H9 (cell line): ENCODE results near the gene SH3BP1. TPM values are rescaled to one million over a fixed set of nuclear protein-coding genes. Genes with fewer than 3 reads are reported as not detected.

Experiments used
- DNase-seq: peaks from one replicate; pipeline ENCODE4 v3.0.0-alpha.2; 2017
- H2AFZ ChIP-seq: one replicate; pipeline ENCODE4 v1.6.1; 2013; ENCODE audit warnings: mild to moderate bottlenecking, low read length, control low read depth, moderate library complexity
- H2AK5ac ChIP-seq: 2 replicates; pipeline ENCODE4 v1.6.1; 2013; ENCODE audit warnings: low read length, control low read depth, mixed read lengths; ENCODE audit not compliant: insufficient read length
- H2BK120ac ChIP-seq: one replicate; pipeline ENCODE4 v1.6.1; 2013; ENCODE audit warnings: low read depth, mild to moderate bottlenecking, low read length, control low read depth, inconsistent platforms; ENCODE audit not compliant: poor library complexity, severe bottlenecking
- H2BK12ac ChIP-seq: 2 replicates; pipeline ENCODE4 v1.6.1; 2013; ENCODE audit warnings: low read length, control low read depth, mixed read lengths, low read depth; ENCODE audit not compliant: insufficient read length
- H2BK15ac ChIP-seq: 2 replicates; pipeline ENCODE4 v1.6.1; 2013; ENCODE audit warnings: low read depth, low read length, control low read depth
- H2BK20ac ChIP-seq: one replicate; pipeline ENCODE4 v1.6.1; 2013; ENCODE audit warnings: low read depth, mild to moderate bottlenecking, low read length, control low read depth, inconsistent platforms; ENCODE audit not compliant: poor library complexity, severe bottlenecking
- H2BK5ac ChIP-seq: 2 replicates; pipeline ENCODE4 v1.6.1; 2013; ENCODE audit warnings: low read length, control low read depth, mixed read lengths; ENCODE audit not compliant: insufficient read length
- H3K14ac ChIP-seq: 2 replicates; pipeline ENCODE4 v1.6.1; 2013; ENCODE audit warnings: low read length, control low read depth; ENCODE audit not compliant: insufficient read depth
- H3K18ac ChIP-seq: 2 replicates; pipeline ENCODE4 v1.6.1; 2013; ENCODE audit warnings: low read depth, mild to moderate bottlenecking, mixed read lengths, low read length, control low read depth; ENCODE audit not compliant: insufficient read length
- H3K23ac ChIP-seq: 2 replicates; pipeline ENCODE4 v1.6.1; 2013; ENCODE audit warnings: low read length, control low read depth, mixed read lengths, low read depth; ENCODE audit not compliant: insufficient read length
- H3K23me2 ChIP-seq: 2 replicates; pipeline ENCODE4 v1.6.1; 2013; ENCODE audit warnings: low read depth, mild to moderate bottlenecking, mixed read lengths, low read length, control low read depth; ENCODE audit not compliant: insufficient read length, poor library complexity, severe bottlenecking
- H3K27ac ChIP-seq: 2 replicates; pipeline ENCODE4 v1.5.1; 2013; ENCODE audit warnings: low read length, control low read depth, mixed read lengths, low read depth; ENCODE audit not compliant: insufficient read length
- H3K27me3 ChIP-seq: 2 replicates; pipeline ENCODE4 v1.6.1; 2013; ENCODE audit warnings: low read length, control low read depth, inconsistent platforms; ENCODE audit not compliant: insufficient read depth
- H3K4ac ChIP-seq: 2 replicates; pipeline ENCODE4 v1.6.1; 2013; ENCODE audit warnings: low read depth, mild to moderate bottlenecking, control low read depth, inconsistent platforms, low read length, moderate library complexity
- H3K4me1 ChIP-seq: 2 replicates; pipeline ENCODE4 v1.6.1; 2013; ENCODE audit warnings: low read length, control low read depth, inconsistent platforms; ENCODE audit not compliant: insufficient read depth
- H3K4me2 ChIP-seq: 2 replicates; pipeline ENCODE4 v1.6.1; 2013; ENCODE audit warnings: low read length, control low read depth, mixed read lengths; ENCODE audit not compliant: insufficient read length, insufficient read depth
- H3K56ac ChIP-seq: 2 replicates; pipeline ENCODE4 v1.6.1; 2013; ENCODE audit warnings: low read depth, mild to moderate bottlenecking, mixed read lengths, low read length, control low read depth; ENCODE audit not compliant: insufficient read length
- H3K79me1 ChIP-seq: 2 replicates; pipeline ENCODE4 v1.6.1; 2013; ENCODE audit warnings: low read depth, mild to moderate bottlenecking, moderate library complexity, low read length, control low read depth, inconsistent platforms; ENCODE audit not compliant: insufficient read depth, poor library complexity, severe bottlenecking
- H3K79me2 ChIP-seq: 2 replicates; pipeline ENCODE4 v1.6.1; 2013; ENCODE audit warnings: low read length, control low read depth, inconsistent platforms; ENCODE audit not compliant: insufficient read depth
- H3K9ac ChIP-seq: 2 replicates; pipeline ENCODE4 v1.6.1; 2013; ENCODE audit warnings: low read length, control low read depth, mixed read lengths; ENCODE audit not compliant: insufficient read length; ENCODE audit errors: extremely low read depth
- H3K9me3 ChIP-seq: one replicate; pipeline ENCODE4 v1.6.1; 2013; ENCODE audit warnings: low read depth, low read length, inconsistent platforms; ENCODE audit not compliant: control insufficient read depth
- H3T11ph ChIP-seq: one replicate; pipeline ENCODE4 v1.6.1; 2013; ENCODE audit warnings: mild to moderate bottlenecking, low read length, control low read depth, inconsistent platforms
- H4K20me1 ChIP-seq: one replicate; pipeline ENCODE4 v1.6.1; 2013; ENCODE audit not compliant: control insufficient read depth, insufficient read length, insufficient read depth
- H4K5ac ChIP-seq: 2 replicates; pipeline ENCODE4 v1.6.1; 2013; ENCODE audit warnings: low read depth, mild to moderate bottlenecking, mixed read lengths, low read length, control low read depth; ENCODE audit not compliant: insufficient read length
- H4K8ac ChIP-seq: replicated peaks from 2 replicates; pipeline ENCODE4 v1.6.1; 2013; ENCODE audit warnings: low read length, control low read depth, mixed read lengths, low read depth; ENCODE audit not compliant: insufficient read length
- H4K91ac ChIP-seq: 2 replicates; pipeline ENCODE4 v1.6.1; 2013; ENCODE audit warnings: low read depth, mild to moderate bottlenecking, moderate library complexity, mixed read lengths, low read length, control low read depth; ENCODE audit not compliant: insufficient read length
- H3K27ac Mint-ChIP-seq, 3 experiments: 2 replicates in 2 of 3; 3 replicates in 1 of 3; pipeline ENCODE4 v1.8.0; 2020 to 2021; ENCODE audit warnings: mixed read lengths in 3 of 3, mild to moderate bottlenecking in 1 of 3, moderate library complexity in 1 of 3
- H3K27me3 Mint-ChIP-seq: 2 replicates; pipeline ENCODE4 v1.8.0; 2021; ENCODE audit warnings: low read depth, mild to moderate bottlenecking, moderate library complexity, mixed read lengths
- H3K36me3 Mint-ChIP-seq, 3 experiments: 2 replicates in 2 of 3; 3 replicates in 1 of 3; pipeline ENCODE4 v1.8.0; 2020 to 2021; ENCODE audit warnings: low read depth in 3 of 3, mixed read lengths in 3 of 3; ENCODE audit not compliant: insufficient read depth in 1 of 3
- H3K4me1 Mint-ChIP-seq, 2 experiments: 2 replicates each; pipeline ENCODE4 v1.8.0; 2020; ENCODE audit warnings: mixed read lengths in 2 of 2
- H3K4me3 Mint-ChIP-seq, 2 experiments: 2 replicates in 1 of 2; 3 replicates in 1 of 2; pipeline ENCODE4 v1.8.0; 2020 to 2021; ENCODE audit warnings: mild to moderate bottlenecking in 2 of 2, mixed read lengths in 2 of 2, moderate library complexity in 1 of 2
- H3K9me3 Mint-ChIP-seq, 2 experiments: 2 replicates in 1 of 2; 3 replicates in 1 of 2; pipeline ENCODE4 v1.8.0; 2020; ENCODE audit warnings: mild to moderate bottlenecking in 2 of 2, mixed read lengths in 2 of 2, moderate library complexity in 1 of 2
- CTCF ChIP-seq: fragments of 200-600 bp; sonication (generic); conservative IDR thresholded peaks from 3 replicates; pipeline ENCODE4 v1.8.0; 2021; ENCODE audit warnings: antibody characterized with exemption, mild to moderate bottlenecking
- WGBS: extraction: QIAGEN DNeasy Blood & Tissue Kit; methylation state at CpG from one replicate; pipeline ENCODE4 v1.1.7; 2013; ENCODE audit warnings: missing lambda C conversion rate, low lambda C conversion rate, mixed read lengths; ENCODE audit not compliant: insufficient read length; ENCODE audit errors: extremely low coverage; 5-methylcytosine and 5-hydroxymethylcytosine counted together
- total RNA-seq: library from RNA; stranded (reverse); gene quantifications from 2 replicates; pipeline ENCODE4 v1.2.1, GENCODE V29; 2021

The SH3BP1 gene
- total RNA-seq, 1 experiment from 2014 or later = 33.6 TPM

DNA sequence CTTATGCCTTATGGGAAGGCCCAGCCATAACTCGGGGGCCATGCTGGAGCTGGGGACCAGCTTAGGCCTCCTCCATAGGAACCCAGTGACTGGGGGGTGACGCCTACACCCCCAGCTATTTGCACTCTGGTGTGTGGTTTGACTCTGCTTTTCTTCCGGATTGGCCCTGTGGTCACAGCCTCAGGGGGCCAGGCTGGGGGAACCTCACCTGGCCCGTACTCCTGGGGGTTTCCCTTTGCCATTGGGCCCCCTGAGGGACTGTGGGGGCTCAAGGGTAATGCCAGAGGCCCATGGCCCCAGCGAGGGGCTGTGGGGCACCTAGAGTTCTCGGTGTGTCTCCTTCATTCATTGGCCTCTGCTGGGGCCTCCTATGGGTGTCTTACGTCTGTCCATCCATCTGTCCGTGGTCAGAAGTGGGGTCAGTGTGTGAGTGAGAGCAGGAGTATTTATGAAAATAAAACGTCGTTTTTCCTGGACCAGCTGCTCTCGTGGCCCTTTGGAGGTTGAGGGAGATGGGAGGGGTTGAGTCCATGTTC lies 6.3 kb upstream of the SH3BP1 start:
- Histone ChIP-seq H3K4me2 (no peak overlapping the region), H3K9ac (no peak overlapping the region)
- H3K4me1 Mint-ChIP-seq = peaks cover 24 to 29% of the 10 kb centered on the region in 2 experiments

More for the DNA sequence above, 6.3 kb upstream of the SH3BP1 start:
- Histone ChIP-seq H2BK15ac (no peak overlapping the region), H4K5ac (no peak overlapping the region), H3K9me3 (no peaks in the 10 kb centered on the region), H2AK5ac (no peak overlapping the region), H4K20me1 (no peaks in the 10 kb centered on the region), H3K23ac (no peak overlapping the region), H2BK20ac (no peak overlapping the region), H3K18ac (no peak overlapping the region), H2BK120ac (no peak overlapping the region), H3K56ac (no peak overlapping the region), H3K79me1 (no peaks in the 10 kb centered on the region), H4K91ac (no peak overlapping the region), H3K27ac (no peak overlapping the region), H3K4ac (no peak overlapping the region), H2BK5ac (no peak overlapping the region), H3K27me3 (no peaks in the 10 kb centered on the region), H3T11ph (no peak overlapping the region), H3K4me1 (peaks cover 2% of the 10 kb centered on the region; the same call in 1 of the 2 replicates), H2BK12ac (no peak overlapping the region), H3K79me2 (no peaks in the 10 kb centered on the region), H2AFZ (no peak overlapping the region), H3K23me2 (no peaks in the 10 kb centered on the region), H3K14ac (no peak overlapping the region), H4K8ac (no peak overlapping the region)
- WGBS = no CpG with 5 or more reads among the region's 11 CpGs
- H3K36me3 Mint-ChIP-seq = peaks cover 0 to 12% (median 11%) of the 10 kb centered on the region in 3 experiments; a peak in 5 of 7 replicates
- H3K27me3 Mint-ChIP-seq = no peaks in the 10 kb centered on the region
- no peak for DNase-seq
- no peak for TF ChIP-seq CTCF
- peak overlapping the region in 1 of 2 experiments; percentile 0; a peak in 2 of 5 replicates for H3K4me3 Mint-ChIP-seq
- H3K9me3 Mint-ChIP-seq = no peaks in the 10 kb centered on the region
- peak overlapping the region; percentile 4 to 89 (median 49); a peak in 5 of 7 replicates for H3K27ac Mint-ChIP-seq
